WI38 (cell line): ENCODE measurements around the gene CCDC30.
"Not testable (repeated sequence)": the region's sequence is repeated elsewhere in the genome, so short reads cannot be mapped to it uniquely, and the experiment has no call there.

Experiments used
- H3K4me3 ChIP-seq: 2 replicates; pipeline ENCODE4 v1.5.1; 2011; ENCODE audit warnings: low read depth, mild to moderate bottlenecking, control low read depth, low read length
- TF ChIP-seq, protein P1 (sequence below): IDR thresholded peaks from 2 replicates; pipeline ENCODE4 v1.5.1; 2012; ENCODE audit warnings: low read depth, mild to moderate bottlenecking, control low read depth, low read length

The CCDC30 gene

DNA sequence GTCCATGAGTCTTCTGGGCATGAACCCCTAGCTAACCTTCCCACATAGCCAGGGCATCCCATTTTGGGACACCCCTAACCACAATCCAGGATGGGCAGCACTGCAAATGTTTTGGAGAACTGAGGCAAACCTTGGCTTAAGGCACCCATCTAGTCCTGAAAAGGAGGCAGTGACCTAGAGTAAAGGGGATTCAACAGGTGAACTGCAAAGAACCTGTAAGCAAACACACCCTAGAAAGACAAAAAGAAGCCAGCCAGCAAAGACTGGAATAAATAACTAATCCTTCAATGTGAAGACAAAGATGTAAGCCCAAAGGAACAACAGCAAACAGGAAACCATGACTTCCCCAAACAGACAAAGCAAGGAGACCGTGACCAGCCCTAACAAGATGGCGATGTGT lies 138.4 kb downstream of the CCDC30 start:
- H3K4me3 ChIP-seq: no peak overlapping the region
- TF ChIP-seq, protein P1, sequence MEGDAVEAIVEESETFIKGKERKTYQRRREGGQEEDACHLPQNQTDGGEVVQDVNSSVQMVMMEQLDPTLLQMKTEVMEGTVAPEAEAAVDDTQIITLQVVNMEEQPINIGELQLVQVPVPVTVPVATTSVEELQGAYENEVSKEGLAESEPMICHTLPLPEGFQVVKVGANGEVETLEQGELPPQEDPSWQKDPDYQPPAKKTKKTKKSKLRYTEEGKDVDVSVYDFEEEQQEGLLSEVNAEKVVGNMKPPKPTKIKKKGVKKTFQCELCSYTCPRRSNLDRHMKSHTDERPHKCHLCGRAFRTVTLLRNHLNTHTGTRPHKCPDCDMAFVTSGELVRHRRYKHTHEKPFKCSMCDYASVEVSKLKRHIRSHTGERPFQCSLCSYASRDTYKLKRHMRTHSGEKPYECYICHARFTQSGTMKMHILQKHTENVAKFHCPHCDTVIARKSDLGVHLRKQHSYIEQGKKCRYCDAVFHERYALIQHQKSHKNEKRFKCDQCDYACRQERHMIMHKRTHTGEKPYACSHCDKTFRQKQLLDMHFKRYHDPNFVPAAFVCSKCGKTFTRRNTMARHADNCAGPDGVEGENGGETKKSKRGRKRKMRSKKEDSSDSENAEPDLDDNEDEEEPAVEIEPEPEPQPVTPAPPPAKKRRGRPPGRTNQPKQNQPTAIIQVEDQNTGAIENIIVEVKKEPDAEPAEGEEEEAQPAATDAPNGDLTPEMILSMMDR: no peak

DNA sequence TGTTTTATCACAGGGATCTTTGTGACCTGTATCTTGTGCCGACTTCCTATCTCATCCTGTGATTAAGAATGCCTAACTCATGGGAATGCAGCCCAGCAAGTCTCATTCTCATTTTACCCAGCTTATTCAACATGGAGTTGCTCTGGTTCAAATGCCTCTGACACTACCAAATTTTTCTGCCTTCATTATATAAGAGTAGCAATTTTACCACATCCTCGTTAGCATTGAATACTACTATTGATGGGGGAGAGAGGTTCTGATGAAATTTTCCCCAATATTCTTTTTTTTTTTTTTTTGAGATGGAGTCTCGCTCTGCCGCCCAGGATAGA lies 150.7 kb downstream of the CCDC30 start:
- no peak overlapping the region for H3K4me3 ChIP-seq
- TF ChIP-seq, protein P1: no peak

DNA sequence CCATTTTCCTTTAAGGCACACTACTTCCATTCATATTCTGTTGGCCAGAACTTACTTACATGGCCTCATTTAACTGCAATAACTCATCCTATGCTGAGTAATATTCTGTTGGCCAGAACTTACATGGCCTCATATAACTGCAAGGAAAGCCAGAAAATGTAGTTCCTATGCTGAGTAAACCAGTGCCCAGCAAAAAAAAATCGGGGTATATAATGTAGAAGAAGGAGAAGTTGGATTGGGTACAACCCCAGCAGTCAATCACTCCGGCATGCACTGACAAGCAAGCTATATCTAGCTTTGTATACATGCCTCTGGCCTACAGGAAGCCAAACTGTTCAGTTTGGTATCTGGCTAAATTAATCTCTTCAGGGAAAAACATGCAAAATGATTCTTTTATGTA lies 155.8 kb downstream of the CCDC30 start:
- H3K4me3 ChIP-seq: no peak overlapping the region
- TF ChIP-seq, protein P1: no peak

DNA sequence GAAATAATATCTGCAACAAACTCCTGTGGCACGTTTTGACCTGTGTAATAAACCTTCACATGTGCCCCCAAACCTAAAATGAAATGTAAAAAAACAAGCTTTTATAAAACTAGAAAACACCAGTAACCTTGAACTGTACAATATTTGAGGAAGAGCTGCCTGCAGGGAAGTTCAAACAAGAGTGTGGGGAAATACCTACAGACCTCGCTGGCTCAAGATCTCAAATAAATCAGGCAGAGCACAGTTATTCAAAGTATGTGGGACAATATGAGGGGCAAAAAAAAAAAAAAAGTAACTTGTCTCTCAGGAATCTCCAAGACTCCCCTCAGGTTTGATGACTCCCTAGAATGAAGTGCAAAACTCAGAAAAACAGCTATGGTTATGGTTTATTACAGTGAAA lies 157.2 kb downstream of the CCDC30 start:
- TF ChIP-seq, protein P1: no peak
- H3K4me3 ChIP-seq: no peak overlapping the region

DNA sequence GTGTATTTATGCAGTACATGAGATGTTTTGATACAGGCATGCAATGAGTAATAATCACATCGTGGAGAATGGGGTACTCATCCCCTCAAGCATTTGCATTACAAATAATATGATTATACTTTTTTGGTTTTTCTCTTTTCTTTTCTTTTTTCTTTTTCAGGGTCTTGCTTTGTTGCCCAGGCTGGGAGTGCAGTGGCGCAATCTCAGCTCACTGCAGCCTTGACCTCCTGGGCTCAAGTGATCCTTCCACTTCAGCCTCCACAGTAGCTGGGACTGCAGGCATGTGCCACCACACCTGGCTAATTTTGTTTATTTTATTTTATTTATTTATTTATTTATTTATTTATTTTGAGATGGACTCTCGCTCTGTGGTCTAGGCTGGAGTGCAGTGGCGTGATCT lies 158.1 kb downstream of the CCDC30 start:
- not testable (repeated sequence) for H3K4me3 ChIP-seq

DNA sequence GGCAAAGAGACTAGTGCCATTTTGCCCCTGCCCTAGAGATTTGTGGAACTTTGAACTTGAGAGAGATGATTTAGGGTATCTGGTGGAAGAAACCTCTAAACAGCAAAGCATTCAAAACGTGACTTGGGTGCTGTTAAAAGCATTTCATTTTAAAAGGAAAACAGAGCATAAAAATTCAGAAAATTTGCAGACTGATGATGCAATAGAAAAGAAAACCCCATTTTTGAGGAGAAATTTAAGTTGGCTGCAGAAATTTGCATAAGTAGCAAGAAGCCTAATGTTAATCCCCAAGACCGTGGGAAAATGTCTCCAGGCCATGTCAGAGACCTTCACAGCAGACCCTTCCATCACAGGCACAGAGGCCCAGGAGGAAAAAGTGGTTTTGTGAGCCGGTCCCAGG lies 164.1 kb downstream of the CCDC30 start:
- not testable (repeated sequence) for H3K4me3 ChIP-seq

DNA sequence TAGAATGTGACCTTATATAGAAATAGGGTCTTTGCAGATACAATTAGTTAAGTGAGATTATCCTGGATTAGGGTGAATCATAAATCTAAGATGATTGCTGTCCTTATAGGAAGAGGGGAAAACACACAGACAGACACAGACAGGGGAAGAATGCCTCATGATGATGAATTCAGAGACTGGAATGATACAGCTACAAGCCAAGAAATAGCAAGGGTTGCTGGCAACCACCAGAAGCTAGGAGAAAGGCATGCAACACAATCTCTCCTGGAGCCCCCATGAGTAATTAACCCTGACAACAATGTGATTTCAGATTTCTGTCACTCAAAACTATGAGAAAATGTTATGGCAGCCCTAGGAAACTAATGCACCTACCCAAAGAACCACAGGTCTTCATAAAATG lies 176.0 kb downstream of the CCDC30 start:
- TF ChIP-seq, protein P1: no peak
- no peak overlapping the region for H3K4me3 ChIP-seq

DNA sequence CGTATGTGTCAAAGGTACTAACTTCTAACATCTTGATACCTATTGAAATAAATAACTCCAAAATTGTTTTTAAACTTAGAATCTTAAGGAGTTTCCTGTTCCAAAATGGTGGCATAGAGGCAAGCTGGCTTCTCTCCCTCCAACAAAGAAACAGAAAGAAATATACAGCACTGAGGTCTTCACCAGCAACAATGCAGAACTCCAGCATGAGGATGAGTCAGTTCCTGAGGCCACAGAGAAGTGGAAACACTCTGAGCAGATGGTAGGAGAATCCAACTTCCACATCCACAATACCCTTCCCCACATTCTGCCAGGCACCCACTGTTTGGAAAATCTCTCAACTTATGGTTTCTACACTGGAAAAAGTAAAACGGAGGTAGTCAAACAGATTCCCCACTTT lies 183.0 kb downstream of the CCDC30 start:
- H3K4me3 ChIP-seq: no peak overlapping the region
- TF ChIP-seq, protein P1: no peak

DNA sequence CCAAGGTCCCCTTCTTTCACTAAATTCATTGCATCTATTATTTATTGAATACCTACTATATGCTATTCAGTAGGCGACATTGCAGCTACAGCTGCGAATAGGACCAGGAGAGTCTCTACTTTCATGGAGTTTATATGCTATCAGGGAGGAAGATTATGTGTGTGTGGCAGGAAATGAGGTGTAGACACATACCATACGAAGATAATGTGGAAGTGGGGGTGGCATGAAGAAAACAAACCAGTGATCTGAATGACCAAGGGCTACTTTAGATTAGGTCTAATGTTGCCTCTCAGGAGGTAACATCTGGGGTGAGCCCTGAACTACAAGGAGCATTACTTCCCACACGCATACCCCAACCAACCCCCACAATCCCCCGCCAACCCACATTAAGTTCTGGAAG lies 194.1 kb downstream of the CCDC30 start:
- no peak overlapping the region for H3K4me3 ChIP-seq
- TF ChIP-seq, protein P1: no peak
